ENCODE data around the gene CSF2RB. TPM values are rescaled to one million over a fixed set of nuclear protein-coding genes. Genes with fewer than 3 reads are reported as not detected.

Gene CSF2RB
- total RNA-seq, 2 donors from 2014 or later, result not detected

DNA sequence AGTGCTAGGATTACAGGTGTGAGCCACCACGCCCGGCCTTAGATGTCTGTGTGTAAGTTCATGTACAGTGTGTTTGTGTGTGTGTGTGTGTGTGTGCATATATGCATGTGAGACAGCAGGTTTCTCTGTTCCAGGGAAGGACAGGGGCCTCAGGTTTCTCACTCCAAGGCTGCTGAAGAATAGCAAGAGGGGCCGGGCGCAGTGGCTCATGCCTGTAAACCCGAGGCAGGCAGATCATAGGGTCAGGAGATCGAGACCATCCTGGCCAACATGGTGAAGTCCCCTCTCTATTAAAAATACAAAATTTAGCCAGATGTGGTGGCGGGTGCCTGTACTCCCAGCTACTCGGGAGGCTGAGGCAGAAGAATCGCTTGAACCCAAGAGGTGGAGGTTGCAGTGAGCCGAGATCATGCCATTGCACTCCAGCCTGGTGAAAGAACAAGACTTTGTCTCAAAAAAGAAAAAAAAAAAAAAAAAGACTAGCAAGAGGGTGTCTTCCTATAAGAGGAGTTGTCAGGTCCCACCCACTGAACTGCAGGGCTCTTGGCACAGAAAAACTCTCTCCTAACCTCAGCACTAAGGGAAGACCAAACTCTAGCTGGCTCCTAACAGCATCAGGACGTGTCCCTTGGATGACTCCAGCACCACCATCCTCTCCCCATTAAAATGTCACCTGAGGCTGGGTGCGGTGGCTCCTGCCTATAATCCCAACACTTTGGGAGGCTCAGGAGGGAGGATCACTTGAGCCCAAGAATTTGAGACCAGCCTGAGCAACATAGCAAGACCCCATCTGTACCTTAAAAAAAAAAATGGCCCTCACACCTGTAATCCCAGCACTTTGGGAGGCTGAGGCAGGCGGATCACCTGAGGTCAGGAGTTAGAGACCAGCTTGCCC is 65.8 kb downstream of the CSF2RB start:
- peaks cover 3% of the 10 kb centered on the region for H3K4me1 Mint-ChIP-seq
- H3K9me3 Mint-ChIP-seq, result no peaks in the 10 kb centered on the region
- peaks cover 3% of the 10 kb centered on the region for H3K27me3 Mint-ChIP-seq (ENCODE audit: insufficient read depth)
- 91% methylated on average over 11 to 13 of the region's 13 CpGs for WGBS, 2 experiments (ENCODE audit: insufficient coverage in 1 of 2, insufficient read length in 1 of 2)
- no peak for DNase-seq
- H3K36me3 Mint-ChIP-seq (ENCODE audit: low read depth), result no peaks in the 10 kb centered on the region
- H3K27ac Mint-ChIP-seq, result no peak overlapping the region
- H3K4me3 Mint-ChIP-seq, result no peak overlapping the region
- Histone ChIP-seq H3K4me1 (ENCODE audit: control insufficient read depth, insufficient read depth, low read length) (no peaks in the 10 kb centered on the region), H3K9ac (ENCODE audit: extremely low read depth, low read length, poor library complexity, severe bottlenecking) (no peak overlapping the region), H3K4me3 (ENCODE audit: low read length) (no peak overlapping the region), H3K27me3 (ENCODE audit: control insufficient read depth, insufficient read depth, low read length, poor library complexity, severe bottlenecking) (no peaks in the 10 kb centered on the region), H3K27ac (ENCODE audit: low read depth, low read length) (no peak overlapping the region), H3K9me3 (ENCODE audit: control insufficient read depth, low read length) (no peaks in the 10 kb centered on the region), H3K36me3 (ENCODE audit: control insufficient read depth, insufficient read depth, low read length) (no peaks in the 10 kb centered on the region)
- TF ChIP-seq, protein P1, sequence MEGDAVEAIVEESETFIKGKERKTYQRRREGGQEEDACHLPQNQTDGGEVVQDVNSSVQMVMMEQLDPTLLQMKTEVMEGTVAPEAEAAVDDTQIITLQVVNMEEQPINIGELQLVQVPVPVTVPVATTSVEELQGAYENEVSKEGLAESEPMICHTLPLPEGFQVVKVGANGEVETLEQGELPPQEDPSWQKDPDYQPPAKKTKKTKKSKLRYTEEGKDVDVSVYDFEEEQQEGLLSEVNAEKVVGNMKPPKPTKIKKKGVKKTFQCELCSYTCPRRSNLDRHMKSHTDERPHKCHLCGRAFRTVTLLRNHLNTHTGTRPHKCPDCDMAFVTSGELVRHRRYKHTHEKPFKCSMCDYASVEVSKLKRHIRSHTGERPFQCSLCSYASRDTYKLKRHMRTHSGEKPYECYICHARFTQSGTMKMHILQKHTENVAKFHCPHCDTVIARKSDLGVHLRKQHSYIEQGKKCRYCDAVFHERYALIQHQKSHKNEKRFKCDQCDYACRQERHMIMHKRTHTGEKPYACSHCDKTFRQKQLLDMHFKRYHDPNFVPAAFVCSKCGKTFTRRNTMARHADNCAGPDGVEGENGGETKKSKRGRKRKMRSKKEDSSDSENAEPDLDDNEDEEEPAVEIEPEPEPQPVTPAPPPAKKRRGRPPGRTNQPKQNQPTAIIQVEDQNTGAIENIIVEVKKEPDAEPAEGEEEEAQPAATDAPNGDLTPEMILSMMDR (conservative IDR thresholded peaks at IDR 0.05), result no peak

GRCh38 chr22:36981247-36981775 is 67.9 kb downstream of the CSF2RB start:
- TF ChIP-seq, protein P1 (conservative IDR thresholded peaks at IDR 0.05), result no peak
- no peak overlapping the region for H3K27ac Mint-ChIP-seq
- H3K36me3 Mint-ChIP-seq (ENCODE audit: low read depth), result no peaks in the 10 kb centered on the region
- Histone ChIP-seq H3K9ac (ENCODE audit: extremely low read depth, low read length, poor library complexity, severe bottlenecking) (no peak overlapping the region), H3K4me3 (ENCODE audit: low read length) (no peak overlapping the region), H3K36me3 (ENCODE audit: control insufficient read depth, insufficient read depth, low read length) (no peaks in the 10 kb centered on the region), H3K9me3 (ENCODE audit: control insufficient read depth, low read length) (peaks cover 12% of the 10 kb centered on the region), H3K27me3 (ENCODE audit: control insufficient read depth, insufficient read depth, low read length, poor library complexity, severe bottlenecking) (no peaks in the 10 kb centered on the region), H3K4me1 (ENCODE audit: control insufficient read depth, insufficient read depth, low read length) (no peaks in the 10 kb centered on the region), H3K27ac (ENCODE audit: low read depth, low read length) (no peak overlapping the region)
- WGBS, 2 experiments (ENCODE audit: insufficient coverage in 1 of 2, insufficient read length in 1 of 2), result 86 to 93% methylated on average over 5 to 14 of the region's 16 CpGs
- peaks cover 11% of the 10 kb centered on the region for H3K9me3 Mint-ChIP-seq
- no peak overlapping the region for H3K4me3 Mint-ChIP-seq
- H3K27me3 Mint-ChIP-seq (ENCODE audit: insufficient read depth), result peaks cover 7% of the 10 kb centered on the region
- peak; percentile 24 for DNase-seq
- H3K4me1 Mint-ChIP-seq, result peaks cover 3% of the 10 kb centered on the region

- Histone ChIP-seq H3K4me3 (ENCODE audit: low read length) (no peak overlapping the region), H3K9me3 (ENCODE audit: control insufficient read depth, low read length) (peaks cover 13% of the 10 kb centered on the region), H3K36me3 (ENCODE audit: control insufficient read depth, insufficient read depth, low read length) (no peaks in the 10 kb centered on the region), H3K4me1 (ENCODE audit: control insufficient read depth, insufficient read depth, low read length) (no peaks in the 10 kb centered on the region), H3K9ac (ENCODE audit: extremely low read depth, low read length, poor library complexity, severe bottlenecking) (no peak overlapping the region), H3K27ac (ENCODE audit: low read depth, low read length) (no peak overlapping the region), H3K27me3 (ENCODE audit: control insufficient read depth, insufficient read depth, low read length, poor library complexity, severe bottlenecking) (no peaks in the 10 kb centered on the region)
- TF ChIP-seq, protein P1 (conservative IDR thresholded peaks at IDR 0.05), result peak; percentile 50
- peaks cover 13% of the 10 kb centered on the region for H3K9me3 Mint-ChIP-seq
- whole genome bisulfite sequencing, 2 experiments (ENCODE audit: insufficient coverage in 1 of 2, insufficient read length in 1 of 2), result 86 to 100% methylated on average over 1 to 4 of the region's 5 CpGs
- peaks cover 3% of the 10 kb centered on the region for H3K4me1 Mint-ChIP-seq
- no peak overlapping the region for H3K27ac Mint-ChIP-seq
- H3K27me3 Mint-ChIP-seq (ENCODE audit: insufficient read depth), result peaks cover 7% of the 10 kb centered on the region
- H3K36me3 Mint-ChIP-seq (ENCODE audit: low read depth), result no peaks in the 10 kb centered on the region
- H3K4me3 Mint-ChIP-seq, result no peak overlapping the region
- no peak for DNase-seq
These were observed 68.7 kb downstream of the CSF2RB start for GRCh38 chr22:36982136-36982535.
